ENCODE measurements around the gene C14orf119.

Gene C14orf119

GRCh38 chr14:23095196-23096108 lies at the start of gene C14orf119:
C14orf119 (plus strand) TSS chr14:23095505; CDS start chr14:23097659, 2,154 bp downstream.
- peak; percentile 99 for DNase-seq (ENCODE audit: low read depth)

DNA sequence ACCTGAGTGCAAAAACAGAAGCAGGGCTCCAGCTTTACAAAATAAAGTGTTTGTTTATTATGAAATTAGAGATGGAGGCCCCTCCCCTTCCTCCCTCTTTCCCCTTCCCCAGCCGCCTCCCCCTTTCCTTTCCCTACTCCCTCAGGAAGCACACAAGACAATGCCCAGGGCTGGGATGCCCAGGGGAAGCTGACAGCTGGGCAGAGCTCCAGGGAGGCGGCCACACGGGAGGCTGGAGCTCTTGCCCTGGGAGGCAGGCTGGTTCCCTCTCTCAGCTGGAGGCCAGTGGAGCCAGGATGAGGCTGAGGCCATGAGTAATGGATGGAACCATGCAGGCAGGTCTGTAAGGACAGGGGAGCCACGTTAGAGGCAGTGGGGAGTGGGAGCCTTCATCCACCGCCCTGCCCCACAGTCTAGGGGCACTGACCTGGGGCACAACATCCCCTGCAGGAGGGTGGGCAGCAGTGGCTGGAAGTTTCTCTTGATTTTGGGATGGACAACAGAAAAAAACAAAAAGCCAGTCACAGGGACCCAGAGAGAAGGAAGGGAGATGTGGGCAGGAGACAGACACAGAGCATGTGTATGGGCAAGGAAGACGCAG lies 48.2 kb upstream of the C14orf119 start:
- DNase-seq (ENCODE audit: low read depth): no peak

DNA sequence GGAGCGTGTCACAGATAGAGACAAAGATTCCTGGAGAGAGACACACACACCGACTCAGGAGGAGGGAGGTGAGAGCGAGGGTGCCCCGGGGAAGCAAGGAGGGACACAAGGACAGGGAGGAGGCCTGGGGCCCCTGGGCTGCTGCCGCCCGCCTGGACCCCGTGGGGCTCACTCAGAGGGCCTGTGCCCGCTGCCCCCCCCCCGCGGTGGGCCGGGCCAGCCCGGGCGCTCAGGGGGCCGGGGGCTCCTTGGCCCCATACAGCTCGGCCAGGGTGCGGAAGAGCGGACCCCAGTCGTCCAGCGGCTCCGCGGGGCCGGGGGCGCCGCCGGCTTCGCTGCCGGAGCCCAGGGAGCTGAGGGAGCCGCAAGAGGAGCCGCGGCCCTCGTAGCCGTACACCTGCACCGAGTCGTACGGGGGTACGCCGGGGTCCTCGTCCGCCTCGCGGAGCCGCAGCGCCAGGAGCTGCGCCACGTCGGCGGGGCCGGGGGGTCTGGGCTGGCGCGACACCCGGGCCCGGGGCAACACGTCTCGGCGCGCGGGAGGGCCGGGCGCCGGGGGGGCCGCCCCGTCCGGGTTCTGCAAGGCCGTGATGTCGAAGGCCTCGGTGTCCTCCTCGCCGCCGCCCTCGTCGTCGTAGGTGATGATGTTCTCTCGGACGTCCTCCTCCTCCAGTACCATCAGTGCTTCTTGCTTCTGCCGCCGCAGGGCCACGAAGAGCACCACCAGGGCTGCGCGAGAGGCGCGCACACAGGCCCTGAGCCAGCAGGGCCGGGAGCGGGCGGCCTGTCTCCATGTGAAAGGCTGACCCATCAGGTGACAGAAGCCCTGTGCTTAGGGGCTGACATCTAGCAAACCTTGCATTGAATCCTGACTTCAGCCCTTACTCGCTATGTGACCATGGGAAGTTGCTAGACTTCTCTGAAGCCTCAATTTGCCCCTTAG lies 47.3 kb upstream of the C14orf119 start:
- DNase-seq (ENCODE audit: low read depth): no peak

- no peak for DNase-seq (ENCODE audit: low read depth)
These were observed 46.3 kb upstream of the C14orf119 start for GRCh38 chr14:23049011-23049410.

GRCh38 chr14:23051141-23052057 lies 43.9 kb upstream of the C14orf119 start:
- no peak for DNase-seq (ENCODE audit: low read depth)

DNA sequence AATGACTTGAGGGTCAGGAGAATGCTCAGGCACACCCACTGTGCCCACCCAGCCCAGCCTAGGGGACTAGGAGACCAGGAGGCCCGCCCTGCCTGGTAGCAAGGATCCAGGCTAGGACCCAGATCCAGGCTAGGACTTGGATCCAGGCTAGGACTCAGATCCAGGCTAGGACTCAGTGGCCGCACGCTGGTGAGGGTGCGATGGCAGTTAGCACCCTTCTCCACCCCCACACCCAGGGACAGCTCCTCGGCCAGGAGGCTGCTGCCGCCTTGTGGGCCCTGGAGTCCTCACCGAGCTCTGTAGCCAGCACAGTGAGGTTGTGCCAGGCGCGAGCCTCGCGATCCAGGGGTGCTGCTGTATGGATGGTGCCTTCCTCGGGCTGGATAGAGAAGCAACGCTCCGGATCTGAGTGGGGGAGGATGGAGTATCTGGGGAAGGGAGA lies 43.1 kb upstream of the C14orf119 start:
- no peak for DNase-seq (ENCODE audit: low read depth)

DNA sequence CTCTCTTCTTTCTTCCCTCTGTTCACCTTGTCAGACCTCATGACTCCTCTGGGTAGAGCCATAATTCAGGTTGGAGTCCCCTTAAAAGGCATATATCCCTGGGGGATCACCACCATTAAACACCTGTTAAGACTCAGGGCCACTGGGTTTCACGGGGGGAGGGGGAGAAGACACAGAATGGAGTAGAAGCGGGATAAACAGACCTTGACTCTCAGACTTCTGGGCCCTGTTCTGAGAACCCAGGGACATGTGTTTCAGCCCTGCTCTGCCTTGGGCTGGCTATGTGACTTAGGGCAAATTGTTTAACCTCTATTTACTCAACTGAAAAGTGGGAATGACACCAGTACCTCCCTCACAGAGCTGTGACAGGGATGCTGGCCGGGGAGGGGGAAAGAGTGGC lies 42.6 kb upstream of the C14orf119 start:
- no peak for DNase-seq (ENCODE audit: low read depth)

DNA sequence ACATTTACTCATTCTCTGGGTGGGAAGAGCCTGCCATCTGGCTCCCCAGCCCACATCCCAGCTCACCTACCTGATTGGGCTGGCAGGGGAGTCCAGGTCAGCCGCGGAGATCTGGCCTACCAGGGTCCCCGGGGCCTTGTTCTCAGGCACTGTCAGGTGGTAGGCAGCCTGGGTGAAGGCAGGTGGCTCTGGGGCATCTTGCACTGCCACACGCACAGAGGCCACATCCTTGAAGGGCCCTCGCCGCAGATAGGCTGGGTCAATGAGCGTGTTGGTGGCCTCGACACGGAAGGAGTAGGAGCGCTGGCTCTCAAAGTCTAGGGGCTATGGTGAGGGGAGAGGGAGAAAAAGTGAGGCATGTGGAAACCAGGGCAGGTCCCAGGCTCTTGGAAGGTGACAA lies 41.9 kb upstream of the C14orf119 start:
- DNase-seq (ENCODE audit: low read depth): no peak

DNA sequence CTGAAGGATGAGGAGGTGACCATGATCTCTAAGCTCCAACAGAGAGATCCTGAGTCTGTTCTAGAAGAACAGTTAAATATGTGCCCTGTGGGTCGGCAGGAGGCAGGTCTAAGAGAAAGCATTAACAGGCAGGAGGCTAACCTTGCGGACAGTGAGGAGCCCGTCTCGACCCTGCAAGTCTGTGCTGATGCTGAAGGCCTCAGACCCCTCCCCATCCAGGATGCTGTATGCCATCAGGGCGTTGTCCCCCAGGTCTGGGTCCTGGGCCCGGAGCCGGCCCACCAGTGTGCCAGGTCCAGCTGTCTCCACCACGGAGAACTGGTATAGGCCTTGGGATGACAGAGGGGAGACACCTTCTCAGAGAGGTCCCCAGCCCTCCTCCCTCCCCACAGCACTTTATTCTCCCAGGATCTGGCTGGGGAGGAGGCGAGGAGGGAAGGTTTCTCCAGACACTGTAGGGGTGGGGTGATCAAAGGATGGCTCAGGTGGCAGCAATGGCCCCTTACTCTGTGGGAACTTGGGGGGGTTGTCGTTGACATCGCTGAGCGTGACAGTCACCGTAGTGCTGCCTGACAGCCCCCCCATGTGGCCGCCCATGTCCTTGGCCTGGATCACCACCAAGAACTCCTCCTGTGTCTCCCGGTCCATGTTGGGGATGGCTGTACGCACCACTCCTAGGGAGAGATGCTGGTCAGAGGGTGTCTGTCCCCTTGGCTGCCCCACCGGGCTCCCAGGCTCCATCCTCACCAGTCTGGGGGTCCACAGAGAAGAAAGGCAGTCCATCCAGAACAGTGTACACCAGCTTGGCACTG lies 41.1 kb upstream of the C14orf119 start:
- DNase-seq (ENCODE audit: low read depth): no peak

GRCh38 chr14:23055147-23055550 lies 40.2 kb upstream of the C14orf119 start:
- no peak for DNase-seq (ENCODE audit: low read depth)

- no peak for DNase-seq (ENCODE audit: low read depth)
These were observed 39.6 kb upstream of the C14orf119 start for GRCh38 chr14:23055621-23056144.

DNA sequence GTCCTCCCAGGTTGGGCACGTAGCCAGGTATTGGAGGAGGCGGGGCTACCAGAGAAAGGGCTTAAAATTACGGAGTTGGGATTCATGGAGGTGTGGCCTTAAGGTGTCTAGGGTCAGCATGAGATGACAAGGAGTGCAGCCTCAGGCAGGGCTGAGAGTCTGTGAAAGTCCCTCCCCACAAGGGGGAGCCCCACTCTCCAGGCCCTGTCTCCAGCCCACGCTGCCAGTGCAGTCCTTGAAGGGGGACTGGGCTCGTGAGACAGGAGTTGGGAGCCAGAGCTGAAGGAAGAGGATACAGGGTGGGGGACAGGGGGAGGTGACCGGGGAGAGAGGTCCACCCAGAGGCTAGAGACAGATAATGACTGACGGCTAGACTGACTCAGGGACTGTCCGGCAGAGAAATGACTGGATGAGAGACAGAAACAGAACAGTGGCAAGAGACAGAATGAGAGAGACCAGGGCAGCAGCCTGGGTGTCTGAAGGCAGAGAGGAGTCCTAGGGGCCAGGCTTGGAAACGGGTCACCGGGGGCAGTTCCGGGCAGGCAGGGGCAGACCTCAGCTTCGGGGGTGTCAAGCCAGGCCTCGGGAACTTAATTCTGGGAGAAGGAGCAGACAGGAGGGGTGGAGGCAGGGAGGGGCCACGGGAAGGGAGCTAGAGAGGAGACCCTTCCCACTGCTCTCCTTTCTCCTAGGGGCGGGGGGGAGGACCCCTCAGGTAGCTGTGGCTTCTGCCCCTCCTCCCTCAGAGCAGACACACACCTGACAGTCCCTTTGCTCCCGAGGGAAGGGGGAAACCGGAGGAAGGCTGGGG lies 39.0 kb upstream of the C14orf119 start:
- no peak for DNase-seq (ENCODE audit: low read depth)

GRCh38 chr14:23056956-23057756 lies 38.1 kb upstream of the C14orf119 start, which contains the start of gene CDH24:
CDH24 (minus strand) TSS chr14:23057520; CDS start chr14:23055733, 1,787 bp downstream.
- DNase-seq (ENCODE audit: low read depth): peak; percentile 39

- peak; percentile 61 for DNase-seq (ENCODE audit: low read depth)
These were observed 37.3 kb upstream of the C14orf119 start for GRCh38 chr14:23057757-23058653.

DNA sequence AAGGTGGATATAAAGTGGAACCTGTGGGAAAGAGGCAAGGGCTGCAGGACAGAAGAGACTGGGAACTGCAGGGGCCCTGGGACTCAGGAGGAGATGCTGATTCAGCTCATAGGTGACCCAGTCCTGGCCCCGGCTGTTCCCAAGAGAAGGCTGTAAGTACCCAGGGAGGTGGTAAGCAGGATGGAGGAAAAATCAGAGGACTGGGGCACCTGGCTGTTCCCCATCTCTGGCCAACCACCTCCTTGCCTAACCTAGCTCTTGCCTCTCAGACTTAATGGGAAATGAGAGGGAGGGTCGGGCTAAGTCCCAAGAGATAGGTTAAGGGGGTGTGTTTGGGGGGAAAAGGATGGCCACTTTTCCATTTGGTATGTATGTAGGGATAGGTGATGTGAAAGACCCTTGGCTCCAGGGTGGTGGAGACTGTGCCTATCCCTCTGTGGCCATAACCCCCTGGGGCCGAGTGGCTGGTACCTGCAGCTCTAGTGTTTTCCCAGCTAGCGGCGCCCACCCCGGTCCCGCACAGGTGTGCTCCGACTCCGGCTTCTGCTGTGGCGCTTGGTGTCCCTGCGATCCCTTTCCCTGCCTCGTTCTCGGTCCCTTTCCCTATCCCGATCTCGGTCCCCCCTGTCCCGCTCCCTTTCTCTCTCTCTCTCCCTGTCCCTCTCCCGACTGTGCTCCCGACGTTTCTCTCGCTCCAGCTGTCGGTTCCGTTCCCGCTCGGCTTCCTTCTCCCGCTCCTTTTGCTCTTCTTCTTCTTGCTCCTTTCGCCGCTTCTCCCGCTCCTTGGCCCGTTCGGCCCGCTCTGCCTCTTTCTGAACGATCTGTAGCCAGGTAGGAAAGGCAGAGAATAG lies 36.4 kb upstream of the C14orf119 start:
- DNase-seq (ENCODE audit: low read depth): no peak

Measured in stromal cell of bone marrow (primary cell).